Gastroesophageal sphincter (tissue), 3 donors: ENCODE data around the gene BMERB1.

Experiments used
- EP300 ChIP-seq: sonication (generic); formaldehyde crosslinking; IDR thresholded peaks from one replicate; pipeline ENCODE4 v1.6.1; 2017; ENCODE audit warnings: antibody characterized with exemption, mild to moderate bottlenecking
- POLR2A ChIP-seq, 2 donors: fragments of 450-650 bp; IDR thresholded peaks; one replicate each; pipeline ENCODE4 v1.6.1; 2017; ENCODE audit warnings: antibody characterized with exemption in 2 of 2, mild to moderate bottlenecking in 2 of 2, moderate library complexity in 1 of 2
- TF ChIP-seq, protein P1 (sequence below), 4 experiments: fragments of 200-600 bp in 2 of 4; fragments of 450-650 bp in 2 of 4; sonication (generic) in 1 of 4; IDR thresholded peaks; one replicate each; pipeline ENCODE4 v1.5.1; 2017 to 2019; ENCODE audit warnings: antibody characterized with exemption in 4 of 4, mild to moderate bottlenecking in 2 of 4, moderate library complexity in 2 of 4

DNA sequence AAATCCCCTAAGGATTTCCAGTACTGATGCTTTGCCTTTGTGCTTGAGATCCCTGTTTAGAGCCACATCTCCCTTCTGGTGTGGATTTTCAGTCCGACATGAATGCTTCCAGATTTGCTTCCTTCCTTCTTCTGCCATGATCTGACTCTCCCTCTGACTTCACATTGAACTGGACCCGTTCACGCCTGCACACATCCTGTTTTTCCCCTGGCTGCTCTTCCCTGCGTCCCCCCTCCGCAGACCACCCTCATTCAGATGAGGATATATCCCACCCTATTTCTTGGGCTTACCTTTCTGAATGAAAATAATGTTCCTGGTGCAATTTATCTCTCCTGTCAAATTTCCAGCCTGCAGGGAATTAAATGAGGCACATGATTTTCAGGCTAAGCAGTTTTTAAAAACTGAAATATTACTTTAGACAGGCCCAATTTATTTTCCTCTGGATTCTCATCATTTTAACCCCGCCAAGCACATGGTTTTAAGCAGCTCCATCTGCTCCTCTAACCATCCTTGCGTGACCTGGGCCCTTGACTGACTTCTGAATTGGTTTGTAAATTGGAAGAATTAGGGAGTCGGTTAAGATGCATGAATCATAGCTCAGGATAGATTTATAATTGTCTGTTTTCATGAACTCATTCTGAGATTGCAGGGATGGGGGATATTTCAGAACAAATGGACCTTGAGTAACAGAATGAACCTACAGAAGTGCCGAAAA lies 59.2 kb downstream of the BMERB1 start:
- no peak for TF ChIP-seq EP300
- TF ChIP-seq, protein P1, sequence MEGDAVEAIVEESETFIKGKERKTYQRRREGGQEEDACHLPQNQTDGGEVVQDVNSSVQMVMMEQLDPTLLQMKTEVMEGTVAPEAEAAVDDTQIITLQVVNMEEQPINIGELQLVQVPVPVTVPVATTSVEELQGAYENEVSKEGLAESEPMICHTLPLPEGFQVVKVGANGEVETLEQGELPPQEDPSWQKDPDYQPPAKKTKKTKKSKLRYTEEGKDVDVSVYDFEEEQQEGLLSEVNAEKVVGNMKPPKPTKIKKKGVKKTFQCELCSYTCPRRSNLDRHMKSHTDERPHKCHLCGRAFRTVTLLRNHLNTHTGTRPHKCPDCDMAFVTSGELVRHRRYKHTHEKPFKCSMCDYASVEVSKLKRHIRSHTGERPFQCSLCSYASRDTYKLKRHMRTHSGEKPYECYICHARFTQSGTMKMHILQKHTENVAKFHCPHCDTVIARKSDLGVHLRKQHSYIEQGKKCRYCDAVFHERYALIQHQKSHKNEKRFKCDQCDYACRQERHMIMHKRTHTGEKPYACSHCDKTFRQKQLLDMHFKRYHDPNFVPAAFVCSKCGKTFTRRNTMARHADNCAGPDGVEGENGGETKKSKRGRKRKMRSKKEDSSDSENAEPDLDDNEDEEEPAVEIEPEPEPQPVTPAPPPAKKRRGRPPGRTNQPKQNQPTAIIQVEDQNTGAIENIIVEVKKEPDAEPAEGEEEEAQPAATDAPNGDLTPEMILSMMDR (IDR thresholded peaks at IDR 0.05) = no peak
- no peak for TF ChIP-seq POLR2A (IDR thresholded peaks at IDR 0.05)
